HL-60 (cell line): ENCODE data around the gene ATP1B4.

Experiments
- DNase-seq, 2 experiments: peaks; one replicate each; pipeline ENCODE4 v3.0.0-alpha.2; 2010 to 2020; ENCODE audit warnings: low read depth in 1 of 2, low spot score in 1 of 2
- H3K27ac ChIP-seq: fragments of 250-450 bp; sonication (Bioruptor Pico); replicated peaks from 2 replicates; pipeline ENCODE4 v1.5.1; 2020; ENCODE audit warnings: mild to moderate bottlenecking, moderate library complexity
- H3K27me3 ChIP-seq: fragments of 250-450 bp; sonication (Bioruptor Pico); 2 replicates; pipeline ENCODE4 v1.5.1; 2021; ENCODE audit warnings: mild to moderate bottlenecking, moderate library complexity; ENCODE audit not compliant: insufficient read depth, poor library complexity, severe bottlenecking
- H3K4me3 ChIP-seq: replicated peaks from 2 replicates; pipeline ENCODE4 v1.5.1; 2011; ENCODE audit warnings: mild to moderate bottlenecking, control low read depth, low read length; ENCODE audit not compliant: insufficient read depth
- GABPA ChIP-seq: IDR thresholded peaks from 2 replicates; pipeline ENCODE4 v1.6.1; 2012; ENCODE audit warnings: low read depth
- POLR2AphosphoS5 ChIP-seq: IDR thresholded peaks from 2 replicates; pipeline ENCODE4 v1.6.1; 2012; ENCODE audit warnings: low read depth
- SPI1 ChIP-seq: IDR thresholded peaks from 2 replicates; pipeline ENCODE4 v1.6.1; 2012; ENCODE audit warnings: low read depth, mild to moderate bottlenecking, borderline replicate concordance
- TF ChIP-seq, protein P1 (sequence below): IDR thresholded peaks from one replicate; pipeline ENCODE4 v1.5.1; 2011; ENCODE audit warnings: low read length, control low read depth, inconsistent platforms; ENCODE audit not compliant: insufficient read depth
- TF ChIP-seq, protein P2 (sequence below): IDR thresholded peaks from 2 replicates; pipeline ENCODE4 v1.6.1; 2012; ENCODE audit warnings: low read depth; ENCODE audit not compliant: insufficient replicate concordance

The ATP1B4 gene

DNA sequence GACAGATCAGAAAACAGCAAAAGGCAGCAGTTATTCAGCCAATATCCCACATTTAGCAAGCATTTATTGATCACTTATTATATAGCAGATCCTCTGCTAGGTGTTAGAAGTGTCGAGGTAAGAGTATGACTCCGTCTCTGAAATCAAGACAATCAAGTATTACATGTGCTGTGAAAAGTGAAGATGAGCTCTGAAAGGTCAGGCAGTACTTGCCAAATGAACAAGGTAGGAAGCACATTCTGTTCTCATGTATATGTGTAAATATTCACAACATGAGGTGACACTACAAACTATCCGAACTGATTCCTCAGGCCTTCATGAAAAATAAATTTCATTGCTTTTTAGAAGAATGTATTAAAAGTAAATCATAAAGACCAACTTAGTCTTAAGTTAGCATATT is 15.3 kb downstream of the ATP1B4 start:
- Histone ChIP-seq H3K4me3 (no peak overlapping the region), H3K27ac (no peak overlapping the region), H3K27me3 (no peaks in the 10 kb centered on the region)
- no peak for DNase-seq
- TF ChIP-seq SPI1 (no peak), POLR2AphosphoS5 (no peak), GABPA (no peak)
- TF ChIP-seq, protein P1, sequence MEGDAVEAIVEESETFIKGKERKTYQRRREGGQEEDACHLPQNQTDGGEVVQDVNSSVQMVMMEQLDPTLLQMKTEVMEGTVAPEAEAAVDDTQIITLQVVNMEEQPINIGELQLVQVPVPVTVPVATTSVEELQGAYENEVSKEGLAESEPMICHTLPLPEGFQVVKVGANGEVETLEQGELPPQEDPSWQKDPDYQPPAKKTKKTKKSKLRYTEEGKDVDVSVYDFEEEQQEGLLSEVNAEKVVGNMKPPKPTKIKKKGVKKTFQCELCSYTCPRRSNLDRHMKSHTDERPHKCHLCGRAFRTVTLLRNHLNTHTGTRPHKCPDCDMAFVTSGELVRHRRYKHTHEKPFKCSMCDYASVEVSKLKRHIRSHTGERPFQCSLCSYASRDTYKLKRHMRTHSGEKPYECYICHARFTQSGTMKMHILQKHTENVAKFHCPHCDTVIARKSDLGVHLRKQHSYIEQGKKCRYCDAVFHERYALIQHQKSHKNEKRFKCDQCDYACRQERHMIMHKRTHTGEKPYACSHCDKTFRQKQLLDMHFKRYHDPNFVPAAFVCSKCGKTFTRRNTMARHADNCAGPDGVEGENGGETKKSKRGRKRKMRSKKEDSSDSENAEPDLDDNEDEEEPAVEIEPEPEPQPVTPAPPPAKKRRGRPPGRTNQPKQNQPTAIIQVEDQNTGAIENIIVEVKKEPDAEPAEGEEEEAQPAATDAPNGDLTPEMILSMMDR, result no peak
- TF ChIP-seq, protein P2, sequence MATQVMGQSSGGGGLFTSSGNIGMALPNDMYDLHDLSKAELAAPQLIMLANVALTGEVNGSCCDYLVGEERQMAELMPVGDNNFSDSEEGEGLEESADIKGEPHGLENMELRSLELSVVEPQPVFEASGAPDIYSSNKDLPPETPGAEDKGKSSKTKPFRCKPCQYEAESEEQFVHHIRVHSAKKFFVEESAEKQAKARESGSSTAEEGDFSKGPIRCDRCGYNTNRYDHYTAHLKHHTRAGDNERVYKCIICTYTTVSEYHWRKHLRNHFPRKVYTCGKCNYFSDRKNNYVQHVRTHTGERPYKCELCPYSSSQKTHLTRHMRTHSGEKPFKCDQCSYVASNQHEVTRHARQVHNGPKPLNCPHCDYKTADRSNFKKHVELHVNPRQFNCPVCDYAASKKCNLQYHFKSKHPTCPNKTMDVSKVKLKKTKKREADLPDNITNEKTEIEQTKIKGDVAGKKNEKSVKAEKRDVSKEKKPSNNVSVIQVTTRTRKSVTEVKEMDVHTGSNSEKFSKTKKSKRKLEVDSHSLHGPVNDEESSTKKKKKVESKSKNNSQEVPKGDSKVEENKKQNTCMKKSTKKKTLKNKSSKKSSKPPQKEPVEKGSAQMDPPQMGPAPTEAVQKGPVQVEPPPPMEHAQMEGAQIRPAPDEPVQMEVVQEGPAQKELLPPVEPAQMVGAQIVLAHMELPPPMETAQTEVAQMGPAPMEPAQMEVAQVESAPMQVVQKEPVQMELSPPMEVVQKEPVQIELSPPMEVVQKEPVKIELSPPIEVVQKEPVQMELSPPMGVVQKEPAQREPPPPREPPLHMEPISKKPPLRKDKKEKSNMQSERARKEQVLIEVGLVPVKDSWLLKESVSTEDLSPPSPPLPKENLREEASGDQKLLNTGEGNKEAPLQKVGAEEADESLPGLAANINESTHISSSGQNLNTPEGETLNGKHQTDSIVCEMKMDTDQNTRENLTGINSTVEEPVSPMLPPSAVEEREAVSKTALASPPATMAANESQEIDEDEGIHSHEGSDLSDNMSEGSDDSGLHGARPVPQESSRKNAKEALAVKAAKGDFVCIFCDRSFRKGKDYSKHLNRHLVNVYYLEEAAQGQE, result no peak

DNA sequence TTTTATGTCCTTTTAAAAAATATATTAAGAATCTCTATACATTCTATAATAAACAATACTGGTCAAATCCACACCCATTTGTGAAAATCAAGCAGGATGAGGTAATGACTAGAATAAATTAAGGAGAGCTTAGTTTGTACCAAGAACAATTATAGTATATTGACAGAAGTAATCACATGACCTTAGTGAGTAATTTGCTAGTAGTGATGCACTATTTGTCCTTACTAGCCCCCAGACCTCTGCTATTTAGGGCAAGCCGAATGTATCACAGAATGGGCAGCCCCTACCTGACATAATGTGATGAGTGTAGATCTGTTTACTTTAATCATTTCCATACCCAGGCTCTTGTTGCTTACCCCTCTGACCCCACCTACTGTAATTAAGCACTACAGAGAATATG is 15.8 kb downstream of the ATP1B4 start:
- H3K27ac ChIP-seq, result no peak overlapping the region
- no peaks in the 10 kb centered on the region for H3K27me3 ChIP-seq
- H3K4me3 ChIP-seq, result no peak overlapping the region
- DNase-seq, result no peak
- no peak for TF ChIP-seq GABPA
- no peak for TF ChIP-seq POLR2AphosphoS5
- TF ChIP-seq, protein P2, result no peak
- no peak for TF ChIP-seq SPI1
- TF ChIP-seq, protein P1, result no peak

DNA sequence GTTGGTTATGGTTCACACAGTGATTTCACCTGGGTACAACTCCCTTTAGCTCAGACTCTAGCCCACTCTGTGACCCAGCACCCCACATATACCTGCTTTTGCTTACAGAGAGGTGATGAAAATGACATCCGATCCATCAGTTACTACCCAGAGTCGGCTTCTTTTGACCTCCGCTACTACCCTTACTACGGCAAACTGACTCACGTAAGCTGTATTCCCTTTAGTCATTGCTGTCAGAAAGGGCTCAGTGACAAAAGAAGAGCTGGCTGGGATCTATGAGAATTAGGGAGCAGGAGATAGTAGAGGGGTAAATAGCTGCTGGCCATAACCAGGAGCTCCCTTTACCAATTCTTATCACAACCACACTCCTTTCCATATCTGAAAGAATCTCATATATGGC is 16.7 kb downstream of the ATP1B4 start:
- Histone ChIP-seq H3K27me3 (no peaks in the 10 kb centered on the region), H3K4me3 (no peak overlapping the region), H3K27ac (no peak overlapping the region)
- DNase-seq, result no peak
- TF ChIP-seq, protein P1, result no peak
- TF ChIP-seq, protein P2, result no peak
- TF ChIP-seq GABPA, result no peak
- no peak for TF ChIP-seq SPI1
- TF ChIP-seq POLR2AphosphoS5, result no peak
